GM12892 (cell line): ENCODE results near the gene TBXAS1.

Source experiments
- POLR2A ChIP-seq: IDR thresholded peaks from 2 replicates; pipeline ENCODE4 v1.6.1; 2011; ENCODE audit warnings: low read depth, low read length, control low read depth
- POLR2AphosphoS5 ChIP-seq: IDR thresholded peaks from 2 replicates; pipeline ENCODE4 v1.6.1; 2011; ENCODE audit warnings: low read depth, low read length, control low read depth
- TAF1 ChIP-seq: IDR thresholded peaks from 2 replicates; pipeline ENCODE4 v1.6.1; 2011; ENCODE audit warnings: low read depth, mild to moderate bottlenecking, control low read depth, low read length, borderline replicate concordance

DNA sequence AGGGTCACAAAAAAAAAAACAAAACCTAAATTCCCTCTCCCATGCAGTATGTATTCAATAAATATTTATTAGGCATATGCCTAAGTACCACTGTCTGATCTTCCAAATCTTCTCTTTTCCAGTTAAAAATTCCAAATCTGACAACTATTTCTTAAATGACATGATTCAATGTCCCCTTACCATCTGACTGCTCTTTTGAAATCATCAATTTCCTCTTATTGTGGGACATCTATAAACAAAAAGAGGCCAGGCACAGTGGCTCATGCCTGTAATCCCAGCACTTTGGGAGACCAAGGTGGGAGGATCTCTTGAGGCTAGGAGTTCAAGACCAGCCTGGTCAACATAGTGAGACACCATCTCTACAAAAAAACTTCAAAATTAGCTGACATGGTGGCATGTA is 103.5 kb downstream of the TBXAS1 start:
- no peak for TF ChIP-seq POLR2A
- TF ChIP-seq POLR2AphosphoS5, result no peak
- no peak for TF ChIP-seq TAF1
